Epithelial cell of proximal tubule (primary cell): Measurements from ENCODE around the gene VCPKMT. TPM values are rescaled to one million over a fixed set of nuclear protein-coding genes. Genes with fewer than 3 reads are reported as not detected.

ENCODE experiments used
- DNase-seq: peaks from one replicate; pipeline ENCODE4 v3.0.0-alpha.2; 2011; ENCODE audit warnings: low read depth
- H3K4me3 ChIP-seq: 2 replicates; pipeline ENCODE4 v1.5.1; 2011; ENCODE audit warnings: low read depth, mild to moderate bottlenecking, low read length
- CTCF ChIP-seq: conservative IDR thresholded peaks from 2 replicates; pipeline ENCODE4 v1.5.1; 2012; ENCODE audit warnings: low read depth, mild to moderate bottlenecking, low read length
- total RNA-seq: library from RNA; depleted of rRNA; stranded (reverse); fragments of >200 nt; gene quantifications from 2 replicates; pipeline ENCODE4 v1.2.3, GENCODE V29; 2015

The VCPKMT gene
- total RNA-seq, 1 donor from 2014 or later = 3.9 TPM

DNA sequence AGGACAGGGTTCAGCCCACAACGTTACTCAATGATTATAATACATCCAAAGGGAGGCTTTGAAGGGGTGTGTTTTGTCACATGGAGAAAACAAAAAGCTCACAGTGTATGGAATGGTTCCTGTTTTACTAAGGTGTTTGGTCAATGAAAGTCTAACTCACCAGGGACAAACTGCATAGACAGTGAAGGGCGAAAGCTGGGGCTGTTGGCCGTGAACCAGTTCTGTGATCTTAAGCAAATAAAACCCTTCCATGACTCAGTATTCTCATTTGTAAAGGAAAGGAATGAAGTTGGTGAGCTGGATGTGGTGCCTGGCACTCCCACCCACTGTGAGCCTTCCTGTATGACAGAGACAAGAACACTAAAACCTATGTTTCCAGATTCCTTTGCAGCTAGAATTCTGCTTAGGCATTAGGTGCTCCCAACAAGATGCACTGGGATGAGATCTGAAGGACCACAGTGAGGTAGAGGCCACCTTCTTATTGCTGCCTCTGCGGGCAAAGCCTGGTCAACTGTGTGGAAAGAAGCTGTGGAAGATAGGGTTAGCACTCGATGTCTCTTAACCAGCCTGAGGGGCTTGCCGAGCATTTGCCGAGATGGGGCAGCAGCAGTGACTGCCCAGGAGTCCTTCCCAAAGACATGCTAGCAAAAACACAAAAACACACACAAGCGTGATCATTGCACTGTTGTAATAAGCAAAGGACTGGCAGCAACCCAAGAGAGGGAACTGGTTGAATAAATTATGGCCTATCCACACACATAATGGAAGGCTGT is 48.5 kb downstream of the VCPKMT start:
- H3K4me3 ChIP-seq = no peak overlapping the region
- no peak for DNase-seq
- no peak for TF ChIP-seq CTCF

DNA sequence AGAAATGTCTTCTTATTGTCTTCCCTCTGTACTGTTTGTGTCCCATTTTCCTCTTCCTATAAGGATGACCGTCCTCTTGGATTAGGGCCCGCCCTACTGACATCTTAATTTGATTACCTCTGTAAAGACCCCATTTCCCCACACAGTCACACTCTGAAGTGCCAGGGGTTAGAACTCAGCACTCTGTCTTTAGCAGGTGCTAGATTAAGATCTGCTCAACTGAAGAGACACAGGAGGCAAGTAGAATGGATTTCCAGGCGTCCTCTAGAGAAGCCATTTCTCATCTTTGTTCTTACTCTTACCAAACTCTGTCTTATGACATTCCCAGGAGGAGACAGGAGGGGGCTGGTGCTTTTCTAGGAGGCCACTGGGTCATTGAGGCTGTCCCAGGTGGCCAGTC is 50.8 kb downstream of the VCPKMT start:
- no peak for TF ChIP-seq CTCF
- no peak overlapping the region for H3K4me3 ChIP-seq
- no peak for DNase-seq

GRCh38 chr14:50064993-50065392 is 51.4 kb downstream of the VCPKMT start:
- no peak overlapping the region for H3K4me3 ChIP-seq
- no peak for TF ChIP-seq CTCF
- DNase-seq = no peak

DNA sequence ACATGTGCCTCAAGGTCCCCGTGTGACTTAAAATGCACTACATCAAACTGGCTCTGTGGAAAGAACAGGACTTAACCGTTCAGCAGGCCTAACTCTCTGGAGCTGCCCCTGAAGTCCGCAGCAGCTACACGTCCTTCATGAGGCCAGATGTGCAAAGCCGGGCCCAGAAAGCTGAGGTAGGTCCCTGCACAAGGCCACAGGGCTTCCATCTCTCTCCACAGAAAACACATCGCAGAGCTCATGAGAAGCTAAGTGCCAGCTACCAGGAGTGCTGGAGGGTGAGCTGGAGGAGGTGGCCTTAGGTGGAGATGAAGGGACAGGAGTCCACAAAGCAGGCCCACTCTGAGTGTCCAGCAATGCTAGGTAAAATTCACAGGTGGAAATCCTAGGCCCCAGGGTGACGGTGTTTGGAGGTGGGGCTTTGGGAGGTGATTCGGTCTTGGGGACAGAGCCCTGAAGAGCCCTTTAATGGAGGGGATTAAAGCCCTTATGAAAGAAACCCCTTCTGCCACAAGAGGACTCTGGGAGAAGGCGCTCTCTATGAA is 52.4 kb downstream of the VCPKMT start:
- TF ChIP-seq CTCF = no peak
- no peak overlapping the region for H3K4me3 ChIP-seq
- DNase-seq = no peak

GRCh38 chr14:50062438-50063085 is 53.8 kb downstream of the VCPKMT start:
- DNase-seq = no peak
- H3K4me3 ChIP-seq = peak overlapping the region; percentile 7
- no peak for TF ChIP-seq CTCF

DNA sequence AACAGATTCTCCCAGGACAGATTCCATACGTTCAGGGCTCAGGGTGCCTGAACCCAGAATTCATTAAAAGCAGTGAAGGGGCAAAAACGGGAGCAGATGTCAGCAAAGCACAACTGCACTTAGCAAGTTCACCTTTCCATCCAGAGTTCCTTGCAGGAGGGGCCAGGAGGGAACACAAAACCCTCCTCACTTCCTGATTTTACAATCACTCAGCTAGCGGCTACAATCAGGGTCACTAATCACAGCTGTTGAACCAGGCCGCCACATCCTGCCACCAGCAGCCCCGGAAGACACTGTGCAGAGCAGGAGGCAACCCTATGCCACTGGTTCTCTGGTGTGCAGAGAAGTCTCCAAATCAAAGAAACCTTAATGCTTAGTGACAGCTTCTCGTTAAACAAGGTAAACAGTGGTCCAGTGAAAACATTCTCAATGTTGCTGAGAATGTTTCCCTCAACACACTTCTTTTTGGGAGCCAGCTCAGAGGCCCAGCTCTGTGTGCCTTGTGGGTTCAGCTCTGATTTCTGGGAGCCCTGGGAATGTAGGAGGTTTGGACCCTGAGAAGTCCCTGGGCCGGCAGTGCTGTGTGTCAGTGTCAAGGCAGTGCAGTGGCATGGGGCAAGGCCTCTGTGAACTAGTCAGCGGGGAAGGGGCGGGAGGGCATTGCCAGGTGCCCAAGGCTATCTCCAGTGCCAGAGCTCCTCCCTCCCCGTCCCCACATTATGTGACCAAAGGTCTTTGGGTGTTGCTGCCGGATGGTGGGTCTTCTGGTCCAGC is 54.5 kb downstream of the VCPKMT start:
- TF ChIP-seq CTCF = no peak
- no peak for DNase-seq
- peak overlapping the region; percentile 7 for H3K4me3 ChIP-seq
